Transverse colon (tissue), 4 donors: Measurements from ENCODE around the gene ANKRD11. TPM values are rescaled to one million over a fixed set of nuclear protein-coding genes. Genes with fewer than 3 reads are reported as not detected.

ENCODE experiments used
- DNase-seq: peaks from one replicate; pipeline ENCODE4 v3.0.0-alpha.2; 2019
- H3K27ac ChIP-seq, 4 donors: fragments of 200-600 bp; sonication (generic); 2 replicates each; pipeline ENCODE4 v1.5.1; 2016 to 2018; ENCODE audit warnings: inconsistent platforms in 4 of 4
- H3K27me3 ChIP-seq: fragments of 200-600 bp; sonication (generic); 2 replicates; pipeline ENCODE4 v1.5.1; 2017; ENCODE audit warnings: inconsistent platforms
- H3K36me3 ChIP-seq, 4 donors: fragments of 200-600 bp; sonication (generic); 2 replicates each; pipeline ENCODE4 v1.5.1; 2017 to 2019; ENCODE audit warnings: inconsistent platforms in 4 of 4
- H3K4me1 ChIP-seq, 4 donors: fragments of 200-600 bp; sonication (generic); 2 replicates each; pipeline ENCODE4 v1.5.1; 2017 to 2020; ENCODE audit warnings: inconsistent platforms in 4 of 4
- H3K4me3 ChIP-seq, 4 donors: fragments of 200-600 bp; sonication (generic); 1 replicate in 1 of 4; 2 replicates in 3 of 4; pipeline versions ENCODE4 v1.5.1 to v1.6.1; 2017 to 2019; ENCODE audit warnings: inconsistent platforms in 4 of 4
- H3K9me3 ChIP-seq, 2 donors: fragments of 200-600 bp; sonication (generic); 2 replicates each; pipeline ENCODE4 v1.5.1; 2017 to 2019; ENCODE audit warnings: inconsistent platforms in 2 of 2
- CTCF ChIP-seq, 5 experiments: fragments of 200-600 bp in 3 of 5; fragments of 450-650 bp in 2 of 5; sonication (generic) in 3 of 5; IDR thresholded peaks; 1 replicate in 2 of 5; 2 replicates in 3 of 5; pipeline ENCODE4 v1.5.1; 2016 to 2017; ENCODE audit warnings: antibody characterized with exemption in 5 of 5, inconsistent platforms in 3 of 5, mild to moderate bottlenecking in 2 of 5, moderate library complexity in 1 of 5
- EP300 ChIP-seq: sonication (generic); formaldehyde crosslinking; IDR thresholded peaks from one replicate; pipeline ENCODE4 v1.6.1; 2017; ENCODE audit warnings: antibody characterized with exemption, low read depth
- POLR2A ChIP-seq: fragments of 450-650 bp; IDR thresholded peaks from one replicate; pipeline ENCODE4 v1.6.1; 2016; ENCODE audit warnings: antibody characterized with exemption, mild to moderate bottlenecking, moderate library complexity
- POLR2AphosphoS5 ChIP-seq, 3 donors: sonication (generic); formaldehyde crosslinking; IDR thresholded peaks; one replicate each; pipeline ENCODE4 v1.6.1; 2016; ENCODE audit warnings: antibody characterized with exemption in 3 of 3
- WGBS, 2 donors: methylation state at CpG; one replicate each; pipeline ENCODE4 v1.1.5; 2018; ENCODE audit warnings: low coverage in 1 of 2; 5-methylcytosine and 5-hydroxymethylcytosine counted together
- in situ Hi-C, 4 donors: fragments of 200-750 bp; cut with MboI; loops; one replicate each; pipeline versions ENCODE4 v1.15.0 to v1.15.1; 2017; ENCODE audit warnings: low sequenced_read_pairs in 3 of 4, low pct_ligation_motif_present in 1 of 4, low pct_unique_long_range_greater_than_20kb in 1 of 4
- intact Hi-C: fragments of 100-400 bp; cut with DNase I; formaldehyde crosslinking; loops from one replicate; pipeline ENCODE4 v1.15.1; 2023; ENCODE audit warnings: low total_unique reads
- total RNA-seq, 4 donors: library from RNA; depleted of rRNA; stranded (reverse); fragments of >200 nt; gene quantifications; one replicate each; pipeline ENCODE4 v1.1.0, GENCODE V29; 2016

Gene ANKRD11
- total RNA-seq, 4 donors from 2014 or later, result 109 to 281 (median 142) TPM

- Histone ChIP-seq H3K36me3 (no peaks in the 10 kb centered on the region), H3K4me3 (no peak overlapping the region), H3K4me1 (peaks cover 65 to 89% (median 72%) of the 10 kb centered on the region in 4 donors), H3K27me3 (no peaks in the 10 kb centered on the region), H3K9me3 (no peaks in the 10 kb centered on the region), H3K27ac (peak overlapping the region; percentile 39 to 69 (median 55))
- intact Hi-C loops (no loop called here), in situ Hi-C loops (no loop called here)
- DNase-seq, result no peak
- no peak for TF ChIP-seq EP300
- 54 to 60% methylated on average over 1 to 8 of the region's 8 CpGs for WGBS, 2 donors
These were observed 46.1 kb downstream of the ANKRD11 start for GRCh38 chr16:89444151-89444723.

GRCh38 chr16:89443727-89444084 lies 46.7 kb downstream of the ANKRD11 start:
- Histone ChIP-seq H3K4me3 (no peak overlapping the region), H3K27me3 (no peaks in the 10 kb centered on the region), H3K36me3 (no peaks in the 10 kb centered on the region), H3K9me3 (no peaks in the 10 kb centered on the region), H3K4me1 (peaks cover 64 to 89% (median 73%) of the 10 kb centered on the region in 4 donors), H3K27ac (peak overlapping the region; percentile 39 to 69 (median 55))
- in situ Hi-C loops, result no loop called here
- WGBS, 2 donors, result 21 to 31% methylated on average over 8 of the region's 8 CpGs
- TF ChIP-seq POLR2AphosphoS5 (IDR thresholded peaks at IDR 0.05) (no peak), POLR2A (no peak), CTCF (IDR thresholded peaks at IDR 0.05) (peak in 1 of 5 experiments; percentile 4)
- intact Hi-C loops, result no loop called here
- DNase-seq, result peak; percentile 45

GRCh38 chr16:89442990-89443726 lies 47.2 kb downstream of the ANKRD11 start:
- Histone ChIP-seq H3K27ac (peak overlapping the region; percentile 39 to 69 (median 55)), H3K4me3 (no peak overlapping the region), H3K4me1 (peaks cover 61 to 89% (median 73%) of the 10 kb centered on the region in 4 donors), H3K36me3 (no peaks in the 10 kb centered on the region), H3K9me3 (no peaks in the 10 kb centered on the region), H3K27me3 (no peaks in the 10 kb centered on the region)
- in situ Hi-C loops, result no loop called here
- intact Hi-C loops, result no loop called here
- peak in 1 of 5 experiments; percentile 34 for TF ChIP-seq CTCF (IDR thresholded peaks at IDR 0.05)
- no peak for TF ChIP-seq POLR2AphosphoS5 (IDR thresholded peaks at IDR 0.05)
- 44 to 46% methylated on average over 7 to 13 of the region's 13 CpGs for WGBS, 2 donors
- peak; percentile 70 for DNase-seq

GRCh38 chr16:89442588-89442987 lies 47.8 kb downstream of the ANKRD11 start:
- Histone ChIP-seq H3K4me1 (peaks cover 58 to 92% (median 76%) of the 10 kb centered on the region in 4 donors), H3K27ac (peak overlapping the region; percentile 39 to 69 (median 55)), H3K9me3 (no peaks in the 10 kb centered on the region), H3K4me3 (no peak overlapping the region), H3K36me3 (no peaks in the 10 kb centered on the region), H3K27me3 (no peaks in the 10 kb centered on the region)
- in situ Hi-C loops, result no loop called here
- 25 to 52% methylated on average over 2 to 10 of the region's 10 CpGs for WGBS, 2 donors
- intact Hi-C loops, result no loop called here
- no peak for TF ChIP-seq EP300
- no peak for TF ChIP-seq POLR2AphosphoS5 (IDR thresholded peaks at IDR 0.05)
- TF ChIP-seq POLR2A, result no peak
- TF ChIP-seq CTCF (IDR thresholded peaks at IDR 0.05), result no peak
- DNase-seq, result no peak
